Measurements from ENCODE around the gene CDH22. TPM values are rescaled to one million over a fixed set of nuclear protein-coding genes. Genes with fewer than 3 reads are reported as not detected.

The CDH22 gene
- total and polyA plus RNA-seq, 2 donors (not counting 1 experiment from before 2014, with no cell fraction given), result not detected

DNA sequence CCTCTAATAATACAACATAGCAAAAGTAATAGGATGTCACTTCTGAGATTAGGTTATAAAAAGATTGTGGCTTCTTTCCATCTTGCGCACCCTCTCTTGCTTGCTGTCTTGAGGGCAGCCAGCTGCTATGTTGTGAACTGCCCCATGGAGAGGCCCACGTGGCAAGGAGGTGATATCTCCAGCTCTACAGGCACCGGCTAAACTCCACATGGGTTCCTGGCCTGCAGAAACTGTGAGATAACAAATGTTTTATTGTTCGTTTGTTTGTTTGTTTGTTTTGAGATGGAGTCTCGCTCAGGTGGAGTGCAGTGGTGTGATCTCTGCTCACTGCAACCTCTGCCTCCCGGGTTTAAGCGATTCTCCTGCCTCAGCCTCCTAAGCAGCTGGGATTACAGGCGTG is 152.2 kb downstream of the CDH22 start:
- Histone ChIP-seq H3K4me1 (ENCODE audit: control insufficient read depth, extremely low read depth, insufficient read depth, low read length) (no peaks in the 10 kb centered on the region), H3K27me3 (ENCODE audit: control insufficient read depth, insufficient read depth, low read length) (peaks cover 10% of the 10 kb centered on the region), H3K36me3 (ENCODE audit: control insufficient read depth, insufficient read depth, low read length) (no peaks in the 10 kb centered on the region), H3K9ac (ENCODE audit: insufficient read depth, low read length) (no peak overlapping the region), H3K4me2 (ENCODE audit: extremely low read depth, insufficient read depth, low read length) (no peak overlapping the region), H3K27ac (ENCODE audit: insufficient read depth, low read length) (no peak overlapping the region), H3K9me3 (ENCODE audit: control insufficient read depth, insufficient read depth, low read depth, low read length) (no peaks in the 10 kb centered on the region), H2AFZ (ENCODE audit: low read length) (no peak overlapping the region), H4K20me1 (ENCODE audit: control insufficient read depth, extremely low read depth, insufficient read depth, low read length) (no peaks in the 10 kb centered on the region), H3K4me3 (replicated peaks in 1 of 4; ENCODE audit: control extremely low read depth in 1 of 4, insufficient read depth in 1 of 4, low read depth in 3 of 4, low read length in 4 of 4) (no peak overlapping the region), H3K79me2 (ENCODE audit: control insufficient read depth, insufficient read depth, low read length) (no peaks in the 10 kb centered on the region)
- DNase-seq (ENCODE audit: low read depth in 2 of 2), result no peak
- TF ChIP-seq, protein P1, sequence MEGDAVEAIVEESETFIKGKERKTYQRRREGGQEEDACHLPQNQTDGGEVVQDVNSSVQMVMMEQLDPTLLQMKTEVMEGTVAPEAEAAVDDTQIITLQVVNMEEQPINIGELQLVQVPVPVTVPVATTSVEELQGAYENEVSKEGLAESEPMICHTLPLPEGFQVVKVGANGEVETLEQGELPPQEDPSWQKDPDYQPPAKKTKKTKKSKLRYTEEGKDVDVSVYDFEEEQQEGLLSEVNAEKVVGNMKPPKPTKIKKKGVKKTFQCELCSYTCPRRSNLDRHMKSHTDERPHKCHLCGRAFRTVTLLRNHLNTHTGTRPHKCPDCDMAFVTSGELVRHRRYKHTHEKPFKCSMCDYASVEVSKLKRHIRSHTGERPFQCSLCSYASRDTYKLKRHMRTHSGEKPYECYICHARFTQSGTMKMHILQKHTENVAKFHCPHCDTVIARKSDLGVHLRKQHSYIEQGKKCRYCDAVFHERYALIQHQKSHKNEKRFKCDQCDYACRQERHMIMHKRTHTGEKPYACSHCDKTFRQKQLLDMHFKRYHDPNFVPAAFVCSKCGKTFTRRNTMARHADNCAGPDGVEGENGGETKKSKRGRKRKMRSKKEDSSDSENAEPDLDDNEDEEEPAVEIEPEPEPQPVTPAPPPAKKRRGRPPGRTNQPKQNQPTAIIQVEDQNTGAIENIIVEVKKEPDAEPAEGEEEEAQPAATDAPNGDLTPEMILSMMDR (conservative IDR thresholded peaks at IDR 0.05 in 1 of 2, IDR thresholded peaks at IDR 0.05 in 1 of 2; ENCODE audit: low read depth in 1 of 2, low read length in 2 of 2), result no peak
- TF ChIP-seq EZH2 (IDR thresholded peaks at IDR 0.05; ENCODE audit: low read length, missing control alignments), result no peak

GRCh38 chr20:46154796-46155195 is 153.5 kb downstream of the CDH22 start:
- Histone ChIP-seq H4K20me1 (ENCODE audit: control insufficient read depth, extremely low read depth, insufficient read depth, low read length) (no peaks in the 10 kb centered on the region), H3K79me2 (ENCODE audit: control insufficient read depth, insufficient read depth, low read length) (no peaks in the 10 kb centered on the region), H3K27me3 (ENCODE audit: control insufficient read depth, insufficient read depth, low read length) (peaks cover 6% of the 10 kb centered on the region), H3K36me3 (ENCODE audit: control insufficient read depth, insufficient read depth, low read length) (no peaks in the 10 kb centered on the region), H3K27ac (ENCODE audit: insufficient read depth, low read length) (no peak overlapping the region), H3K4me1 (ENCODE audit: control insufficient read depth, extremely low read depth, insufficient read depth, low read length) (no peaks in the 10 kb centered on the region), H3K4me3 (replicated peaks in 1 of 4; ENCODE audit: control extremely low read depth in 1 of 4, insufficient read depth in 1 of 4, low read depth in 3 of 4, low read length in 4 of 4) (no peak overlapping the region), H2AFZ (ENCODE audit: low read length) (no peak overlapping the region), H3K4me2 (ENCODE audit: extremely low read depth, insufficient read depth, low read length) (no peak overlapping the region), H3K9ac (ENCODE audit: insufficient read depth, low read length) (no peak overlapping the region), H3K9me3 (ENCODE audit: control insufficient read depth, insufficient read depth, low read depth, low read length) (no peaks in the 10 kb centered on the region)
- TF ChIP-seq, protein P1 (conservative IDR thresholded peaks at IDR 0.05 in 1 of 2, IDR thresholded peaks at IDR 0.05 in 1 of 2; ENCODE audit: low read depth in 1 of 2, low read length in 2 of 2), result no peak
- TF ChIP-seq EZH2 (IDR thresholded peaks at IDR 0.05; ENCODE audit: low read length, missing control alignments), result no peak
- no peak for DNase-seq (ENCODE audit: low read depth in 2 of 2)

- H3K36me3 ChIP-seq (ENCODE audit: control insufficient read depth, insufficient read depth, low read length), result no peaks in the 10 kb centered on the region
- H3K4me3 ChIP-seq (replicated peaks in 1 of 4; ENCODE audit: control extremely low read depth in 1 of 4, insufficient read depth in 1 of 4, low read depth in 3 of 4, low read length in 4 of 4), result no peak overlapping the region
- H3K27me3 ChIP-seq (ENCODE audit: control insufficient read depth, insufficient read depth, low read length), result peaks cover 6% of the 10 kb centered on the region
- no peak overlapping the region for H3K9ac ChIP-seq (ENCODE audit: insufficient read depth, low read length)
- no peaks in the 10 kb centered on the region for H3K79me2 ChIP-seq (ENCODE audit: control insufficient read depth, insufficient read depth, low read length)
- H2AFZ ChIP-seq (ENCODE audit: low read length), result no peak overlapping the region
- TF ChIP-seq, protein P1 (conservative IDR thresholded peaks at IDR 0.05 in 1 of 2, IDR thresholded peaks at IDR 0.05 in 1 of 2; ENCODE audit: low read depth in 1 of 2, low read length in 2 of 2), result no peak
- no peak for TF ChIP-seq EZH2 (IDR thresholded peaks at IDR 0.05; ENCODE audit: low read length, missing control alignments)
- H3K9me3 ChIP-seq (ENCODE audit: control insufficient read depth, insufficient read depth, low read depth, low read length), result no peaks in the 10 kb centered on the region
- no peaks in the 10 kb centered on the region for H3K4me1 ChIP-seq (ENCODE audit: control insufficient read depth, extremely low read depth, insufficient read depth, low read length)
- H3K27ac ChIP-seq (ENCODE audit: insufficient read depth, low read length), result no peak overlapping the region
- no peak overlapping the region for H3K4me2 ChIP-seq (ENCODE audit: extremely low read depth, insufficient read depth, low read length)
- DNase-seq (ENCODE audit: low read depth in 2 of 2), result no peak
- no peaks in the 10 kb centered on the region for H4K20me1 ChIP-seq (ENCODE audit: control insufficient read depth, extremely low read depth, insufficient read depth, low read length)
These were observed 154.0 kb downstream of the CDH22 start for GRCh38 chr20:46154305-46154704.
